ENCODE measurements around the gene BAHD1. TPM values are rescaled to one million over a fixed set of nuclear protein-coding genes. Genes with fewer than 3 reads are reported as not detected.

BAHD1 gene
- total and polyA plus RNA-seq, 2 experiments from 2014 or later: 11.2 to 40.1 TPM

DNA sequence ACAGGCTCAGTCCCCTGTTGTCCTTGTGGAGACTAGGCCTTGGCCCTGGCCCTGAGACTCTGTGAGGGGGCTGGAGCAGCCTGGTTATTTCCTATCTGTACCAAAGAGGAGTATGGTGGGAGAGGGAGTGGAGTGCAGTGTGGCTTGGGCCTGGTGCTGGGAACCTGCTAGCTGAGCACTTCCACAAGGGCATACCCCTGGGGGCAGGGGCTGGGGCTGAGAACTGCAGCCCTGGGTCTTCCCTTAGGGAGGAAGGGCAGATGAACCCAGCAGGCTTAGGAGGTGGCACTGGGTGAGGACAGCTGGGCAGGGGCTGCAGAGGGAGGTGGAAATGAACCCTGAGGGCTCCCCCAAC is 26.5 kb downstream of the BAHD1 start (continued):
- TF ChIP-seq CTCF (conservative IDR thresholded peaks at IDR 0.05; ENCODE audit: low read depth in 2 of 2): no peak

DNA sequence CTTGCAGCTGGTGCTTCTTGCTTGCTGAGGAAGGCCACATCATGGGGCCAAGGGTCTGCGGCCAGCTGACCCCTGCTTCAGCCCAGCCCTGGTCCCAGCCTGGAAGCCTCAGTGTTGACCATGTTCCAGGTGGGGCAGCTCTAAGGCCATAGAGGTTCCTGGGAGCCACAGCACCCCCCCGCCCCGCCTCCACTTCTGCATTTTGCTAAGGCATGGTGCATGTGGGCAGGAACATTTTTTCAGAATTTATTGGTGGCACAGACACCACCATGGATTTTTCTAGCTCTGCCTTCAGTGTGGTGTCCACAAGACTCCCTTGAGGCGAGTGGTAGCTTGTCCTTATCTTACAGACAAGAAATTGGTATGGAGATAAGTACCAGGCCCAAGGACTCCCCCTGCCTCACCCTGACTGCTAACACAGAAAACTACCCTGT is 28.2 kb downstream of the BAHD1 start:
- Mint-ChIP-seq H3K4me3 (no peak overlapping the region), H3K4me1 (peaks cover 22% of the 10 kb centered on the region), H3K27me3 (ENCODE audit: insufficient read depth, low read depth, poor library complexity) (peaks cover 20% of the 10 kb centered on the region), H3K36me3 (ENCODE audit: low read depth) (peaks cover 37% of the 10 kb centered on the region), H3K27ac (no peak overlapping the region), H3K9me3 (no peaks in the 10 kb centered on the region)
- Histone ChIP-seq H2AFZ (no peak overlapping the region), H4K20me1 (replicated peaks; ENCODE audit: insufficient read depth) (peaks cover 11% of the 10 kb centered on the region), H3K79me2 (replicated peaks; ENCODE audit: insufficient read depth) (no peaks in the 10 kb centered on the region), H3K27me3 (ENCODE audit: insufficient read depth) (no peaks in the 10 kb centered on the region), H3K9me2 (ENCODE audit: insufficient read depth) (no peaks in the 10 kb centered on the region), H3F3A (replicated peaks; ENCODE audit: low read depth) (peaks cover 20% of the 10 kb centered on the region), H3K4me2 (no peak overlapping the region), H3K36me3 (ENCODE audit: insufficient read depth) (no peaks in the 10 kb centered on the region; the same call in 1 of the 2 replicates), H3K4me3 (no peak overlapping the region), H3K27ac (ENCODE audit: low read depth) (no peak overlapping the region), H3K4me1 (ENCODE audit: insufficient read depth) (peaks cover 17% of the 10 kb centered on the region)
- ATAC-seq (no peak), DNase-seq (ENCODE audit: low spot score) (no peak)
- TF ChIP-seq STAT1 (IDR thresholded peaks at IDR 0.05; ENCODE audit: unreplicated experiment): no peak
- no peak for TF ChIP-seq NANOG (IDR thresholded peaks at IDR 0.05; ENCODE audit: borderline replicate concordance)
- TF ChIP-seq, protein P1, sequence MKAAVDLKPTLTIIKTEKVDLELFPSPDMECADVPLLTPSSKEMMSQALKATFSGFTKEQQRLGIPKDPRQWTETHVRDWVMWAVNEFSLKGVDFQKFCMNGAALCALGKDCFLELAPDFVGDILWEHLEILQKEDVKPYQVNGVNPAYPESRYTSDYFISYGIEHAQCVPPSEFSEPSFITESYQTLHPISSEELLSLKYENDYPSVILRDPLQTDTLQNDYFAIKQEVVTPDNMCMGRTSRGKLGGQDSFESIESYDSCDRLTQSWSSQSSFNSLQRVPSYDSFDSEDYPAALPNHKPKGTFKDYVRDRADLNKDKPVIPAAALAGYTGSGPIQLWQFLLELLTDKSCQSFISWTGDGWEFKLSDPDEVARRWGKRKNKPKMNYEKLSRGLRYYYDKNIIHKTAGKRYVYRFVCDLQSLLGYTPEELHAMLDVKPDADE (IDR thresholded peaks at IDR 0.05): no peak
- no peak for TF ChIP-seq REST (IDR thresholded peaks at IDR 0.05; ENCODE audit: unreplicated experiment)
- no peak for TF ChIP-seq EZH2 (IDR thresholded peaks at IDR 0.05; ENCODE audit: low read depth, unreplicated experiment)
- no peak for TF ChIP-seq CTCF (conservative IDR thresholded peaks at IDR 0.05; ENCODE audit: low read depth in 2 of 2)
- TF ChIP-seq POLR2AphosphoS5 (IDR thresholded peaks at IDR 0.05; ENCODE audit: low read depth): no peak

All from GM23338 (cell line).